SK-N-MC (cell line): ENCODE measurements around the gene CTCF.

Experiments used
- EZH2 ChIP-seq: fragments of 200-600 bp; sonication (generic); IDR thresholded peaks from one replicate; pipeline ENCODE4 v1.6.1; 2017; ENCODE audit warnings: antibody characterized with exemption
- FOXP2 ChIP-seq: optimal IDR thresholded peaks from 2 replicates; pipeline ENCODE3; 2011; ENCODE audit warnings: mild to moderate bottlenecking, moderate library complexity; ENCODE audit not compliant: insufficient read depth; ENCODE audit errors: extremely low read length, control extremely low read depth
- POLR2AphosphoS5 ChIP-seq: IDR thresholded peaks from 2 replicates; pipeline ENCODE4 v1.6.1; 2012; ENCODE audit warnings: mild to moderate bottlenecking, low read depth, low read length, borderline replicate concordance

- TF ChIP-seq EZH2: no peak
- TF ChIP-seq POLR2AphosphoS5: no peak
- no peak for TF ChIP-seq FOXP2
These were observed 16.2 kb upstream of the CTCF start for GRCh38 chr16:67546091-67546501.
